Panc1 (cell line): ENCODE measurements around the gene YAP1. TPM values are rescaled to one million over a fixed set of nuclear protein-coding genes. Genes with fewer than 3 reads are reported as not detected.

Source experiments
- ATAC-seq: fragments of 200-7000 bp; cut with Tn5 transposase; 2 replicates; pipeline ENCODE4 v1.9.1; 2020; ENCODE audit warnings: mild to moderate bottlenecking, moderate library complexity
- BruUV-seq: library from RNA; stranded (reverse); fragments of 400-500 nt; replicated peaks from 2 replicates; lab custom pipeline; 2021; lab: Mats Ljungman, UMichigan
- CTCF ChIA-PET: fragments of 300-600 bp; sonication (Branson Sonifier 250); formaldehyde crosslinking; loops from one replicate; lab custom pipeline; 2022; ENCODE audit warnings: antibody characterized with exemption; lab: Charles Lee
- POLR2A ChIA-PET: fragments of 300-600 bp; sonication (Branson Sonifier 250); formaldehyde crosslinking; loops from one replicate; lab custom pipeline; 2022; ENCODE audit warnings: antibody characterized with exemption; lab: Charles Lee
- DNase-seq: peaks from one replicate; pipeline ENCODE4 v3.0.0-alpha.2; 2010; ENCODE audit warnings: low read depth, low spot score
- H3K27ac ChIP-seq: 2 replicates; pipeline ENCODE4 v1.5.1; 2011; ENCODE audit warnings: mild to moderate bottlenecking, low read length, inconsistent platforms
- H3K27me3 ChIP-seq: fragments of 200-500 bp; sonication (Bioruptor generic); 2 replicates; pipeline ENCODE4 v1.6.0; 2014; ENCODE audit warnings: low read length, inconsistent platforms; ENCODE audit not compliant: control insufficient read depth, insufficient read depth
- H3K36me3 ChIP-seq: fragments of 200-500 bp; sonication (Bioruptor generic); 2 replicates; pipeline ENCODE4 v1.5.1; 2014; ENCODE audit warnings: inconsistent platforms, mild to moderate bottlenecking, low read length, moderate library complexity; ENCODE audit not compliant: control insufficient read depth, insufficient read depth
- H3K4me1 ChIP-seq: 2 replicates; pipeline ENCODE4 v1.5.1; 2011; ENCODE audit warnings: inconsistent platforms, mild to moderate bottlenecking, low read length, moderate library complexity; ENCODE audit not compliant: control insufficient read depth, insufficient read depth
- H3K4me3 ChIP-seq, 2 experiments: 2 replicates each; pipeline ENCODE4 v1.5.1; 2011 to 2012; ENCODE audit warnings: low read depth in 2 of 2, low read length in 2 of 2, mild to moderate bottlenecking in 2 of 2, inconsistent platforms in 1 of 2, moderate library complexity in 1 of 2
- H3K9me3 ChIP-seq: fragments of 200-500 bp; sonication (Bioruptor generic); 2 replicates; pipeline ENCODE4 v1.5.1; 2014; ENCODE audit warnings: low read depth, mild to moderate bottlenecking, inconsistent platforms, low read length, moderate library complexity; ENCODE audit not compliant: control insufficient read depth, insufficient read depth
- POLR2AphosphoS5 ChIP-seq: IDR thresholded peaks from 2 replicates; pipeline ENCODE4 v1.6.1; 2012; ENCODE audit warnings: mild to moderate bottlenecking, low read depth, low read length, moderate library complexity
- SIN3A ChIP-seq: IDR thresholded peaks from 2 replicates; pipeline ENCODE4 v1.6.1; 2012; ENCODE audit warnings: low read depth, mild to moderate bottlenecking, low read length, moderate library complexity, borderline replicate concordance; ENCODE audit not compliant: insufficient read depth
- TCF7L2 ChIP-seq: IDR thresholded peaks from 2 replicates; pipeline ENCODE4 v1.6.1; 2011; ENCODE audit warnings: mild to moderate bottlenecking, low read depth, low read length, inconsistent platforms
- in situ Hi-C: cut with HindIII; loops from 2 replicates; pipeline ENCODE4 v1.10.0; 2016; ENCODE audit warnings: low sequenced_read_pairs, low pct_unique_long_range_greater_than_20kb
- intact Hi-C: fragments of 100-400 bp; cut with micrococcal nuclease; formaldehyde crosslinking; loops from one replicate; pipeline ENCODE4 v1.10.0; 2022; ENCODE audit not compliant: unreplicated experiment
- total RNA-seq: library from RNA; stranded (reverse); gene quantifications from one replicate; pipeline ENCODE4 v1.2.1, GENCODE V29; 2021; ENCODE audit not compliant: unreplicated experiment
- TF ChIP-seq, protein P1 (sequence below), 2 experiments: IDR thresholded peaks; 2 replicates each; pipeline ENCODE4 v1.6.1; 2011 to 2012; ENCODE audit warnings: low read depth in 2 of 2, control low read depth in 1 of 2, low read length in 1 of 2, mild to moderate bottlenecking in 1 of 2, moderate library complexity in 1 of 2; ENCODE audit not compliant: insufficient read depth in 1 of 2
- TF ChIP-seq, protein P2 (sequence below): fragments of 450-650 bp; IDR thresholded peaks from 2 replicates; pipeline ENCODE4 v1.5.1; 2017; ENCODE audit warnings: mild to moderate bottlenecking

YAP1 gene
- total RNA-seq, 1 experiment from 2014 or later = 158 TPM

DNA sequence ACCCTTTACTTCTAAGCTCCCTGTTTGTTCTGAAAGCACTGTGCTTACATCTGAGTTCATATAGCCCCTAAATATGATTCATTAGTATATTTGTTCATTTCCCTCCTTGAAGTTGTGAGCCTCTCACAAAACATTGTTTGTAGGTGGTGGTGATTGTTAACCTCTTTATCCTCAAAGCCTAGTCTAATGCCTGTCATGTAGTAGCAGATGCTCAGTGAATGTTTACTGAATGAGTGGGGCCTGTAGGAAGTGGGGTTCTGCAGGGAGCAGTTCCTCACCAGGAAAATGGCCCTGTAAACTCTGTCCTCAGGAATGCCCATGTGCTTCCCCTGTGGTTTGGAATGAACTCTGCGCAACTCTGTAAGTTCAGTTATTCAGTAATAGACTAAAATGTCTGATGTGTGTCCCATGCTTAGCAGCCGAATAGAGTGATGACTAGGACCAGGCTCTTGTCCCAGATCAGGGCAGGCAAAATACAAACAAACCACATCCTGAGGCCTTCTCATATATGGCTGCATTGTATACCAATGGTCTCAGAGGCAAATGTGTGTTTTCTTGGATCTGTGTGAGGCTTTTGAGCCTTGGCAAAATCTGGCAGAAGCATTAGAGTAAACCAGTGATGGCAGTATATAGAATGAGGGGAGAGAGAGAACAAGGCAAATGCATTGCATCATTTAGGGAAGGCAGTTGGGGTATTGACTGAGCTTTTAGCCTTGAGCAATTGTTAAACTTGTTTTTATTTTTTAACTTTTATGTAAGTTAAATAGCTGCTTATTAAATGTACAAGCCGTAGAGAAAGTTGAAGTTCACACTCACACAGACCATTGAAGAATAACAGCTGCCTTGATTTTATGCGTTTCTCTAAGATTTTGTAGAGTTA is 115.7 kb downstream of the YAP1 start:
- H3K4me1 ChIP-seq = peaks cover 35% of the 10 kb centered on the region
- H3K36me3 ChIP-seq = peaks cover 18% of the 10 kb centered on the region
- H3K9me3 ChIP-seq = no peaks in the 10 kb centered on the region
- no TSS peak for BruUV-seq
- peak overlapping the region; percentile 29; the same call in 1 of the 2 replicates for H3K27ac ChIP-seq
- H3K27me3 ChIP-seq = no peaks in the 10 kb centered on the region
- no peak for DNase-seq
- ATAC-seq = peak; percentile 67
- POLR2A ChIA-PET = no interaction called here
- intact Hi-C loops (no loop called here), in situ Hi-C loops (no loop called here)
- no peak for TF ChIP-seq POLR2AphosphoS5
- TF ChIP-seq, protein P1, sequence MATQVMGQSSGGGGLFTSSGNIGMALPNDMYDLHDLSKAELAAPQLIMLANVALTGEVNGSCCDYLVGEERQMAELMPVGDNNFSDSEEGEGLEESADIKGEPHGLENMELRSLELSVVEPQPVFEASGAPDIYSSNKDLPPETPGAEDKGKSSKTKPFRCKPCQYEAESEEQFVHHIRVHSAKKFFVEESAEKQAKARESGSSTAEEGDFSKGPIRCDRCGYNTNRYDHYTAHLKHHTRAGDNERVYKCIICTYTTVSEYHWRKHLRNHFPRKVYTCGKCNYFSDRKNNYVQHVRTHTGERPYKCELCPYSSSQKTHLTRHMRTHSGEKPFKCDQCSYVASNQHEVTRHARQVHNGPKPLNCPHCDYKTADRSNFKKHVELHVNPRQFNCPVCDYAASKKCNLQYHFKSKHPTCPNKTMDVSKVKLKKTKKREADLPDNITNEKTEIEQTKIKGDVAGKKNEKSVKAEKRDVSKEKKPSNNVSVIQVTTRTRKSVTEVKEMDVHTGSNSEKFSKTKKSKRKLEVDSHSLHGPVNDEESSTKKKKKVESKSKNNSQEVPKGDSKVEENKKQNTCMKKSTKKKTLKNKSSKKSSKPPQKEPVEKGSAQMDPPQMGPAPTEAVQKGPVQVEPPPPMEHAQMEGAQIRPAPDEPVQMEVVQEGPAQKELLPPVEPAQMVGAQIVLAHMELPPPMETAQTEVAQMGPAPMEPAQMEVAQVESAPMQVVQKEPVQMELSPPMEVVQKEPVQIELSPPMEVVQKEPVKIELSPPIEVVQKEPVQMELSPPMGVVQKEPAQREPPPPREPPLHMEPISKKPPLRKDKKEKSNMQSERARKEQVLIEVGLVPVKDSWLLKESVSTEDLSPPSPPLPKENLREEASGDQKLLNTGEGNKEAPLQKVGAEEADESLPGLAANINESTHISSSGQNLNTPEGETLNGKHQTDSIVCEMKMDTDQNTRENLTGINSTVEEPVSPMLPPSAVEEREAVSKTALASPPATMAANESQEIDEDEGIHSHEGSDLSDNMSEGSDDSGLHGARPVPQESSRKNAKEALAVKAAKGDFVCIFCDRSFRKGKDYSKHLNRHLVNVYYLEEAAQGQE (IDR thresholded peaks at IDR 0.05; ENCODE audit: insufficient read depth in 1 of 2, low read depth in 2 of 2, low read length in 1 of 2) = no peak
- TF ChIP-seq, protein P2, sequence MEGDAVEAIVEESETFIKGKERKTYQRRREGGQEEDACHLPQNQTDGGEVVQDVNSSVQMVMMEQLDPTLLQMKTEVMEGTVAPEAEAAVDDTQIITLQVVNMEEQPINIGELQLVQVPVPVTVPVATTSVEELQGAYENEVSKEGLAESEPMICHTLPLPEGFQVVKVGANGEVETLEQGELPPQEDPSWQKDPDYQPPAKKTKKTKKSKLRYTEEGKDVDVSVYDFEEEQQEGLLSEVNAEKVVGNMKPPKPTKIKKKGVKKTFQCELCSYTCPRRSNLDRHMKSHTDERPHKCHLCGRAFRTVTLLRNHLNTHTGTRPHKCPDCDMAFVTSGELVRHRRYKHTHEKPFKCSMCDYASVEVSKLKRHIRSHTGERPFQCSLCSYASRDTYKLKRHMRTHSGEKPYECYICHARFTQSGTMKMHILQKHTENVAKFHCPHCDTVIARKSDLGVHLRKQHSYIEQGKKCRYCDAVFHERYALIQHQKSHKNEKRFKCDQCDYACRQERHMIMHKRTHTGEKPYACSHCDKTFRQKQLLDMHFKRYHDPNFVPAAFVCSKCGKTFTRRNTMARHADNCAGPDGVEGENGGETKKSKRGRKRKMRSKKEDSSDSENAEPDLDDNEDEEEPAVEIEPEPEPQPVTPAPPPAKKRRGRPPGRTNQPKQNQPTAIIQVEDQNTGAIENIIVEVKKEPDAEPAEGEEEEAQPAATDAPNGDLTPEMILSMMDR = no peak
- TF ChIP-seq TCF7L2 = no peak
- H3K4me3 ChIP-seq = no peak overlapping the region
- CTCF ChIA-PET = no interaction called here

DNA sequence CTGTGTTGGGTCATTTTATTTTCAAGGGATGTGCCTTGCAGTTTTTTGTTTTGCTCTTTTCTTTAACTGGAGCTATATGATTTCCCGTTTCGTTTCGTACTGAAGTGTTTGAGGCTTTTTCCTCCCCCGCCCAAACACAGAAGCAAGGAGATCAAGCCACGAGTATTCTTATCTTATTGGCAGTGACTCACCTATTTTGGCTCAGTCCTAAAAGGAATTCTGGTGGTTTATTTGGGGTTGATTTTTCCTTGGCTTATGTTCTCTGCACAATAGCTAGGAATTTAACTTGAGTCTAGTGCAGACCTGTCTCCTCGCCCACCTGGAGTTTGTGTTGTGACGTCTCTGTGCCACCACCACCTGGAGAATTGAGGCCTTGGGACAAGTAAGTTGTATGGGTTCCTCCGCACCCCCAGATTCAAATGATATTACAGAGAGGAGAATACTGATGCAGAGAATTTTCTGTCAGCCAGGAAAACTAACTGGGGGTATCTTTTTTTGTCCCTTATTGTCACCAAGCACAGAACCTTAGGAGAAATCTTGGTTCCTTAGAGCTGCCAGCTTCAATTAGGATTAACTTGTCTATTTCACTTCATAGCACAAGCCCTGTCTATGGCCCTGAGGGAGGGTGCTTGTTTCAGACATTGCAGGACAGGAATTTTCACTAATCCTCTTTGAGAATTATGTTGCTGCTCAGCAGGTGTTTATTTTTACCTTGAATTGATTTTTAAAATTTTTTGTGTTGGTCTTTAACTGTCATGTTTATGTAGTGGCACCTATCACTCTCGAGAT is 116.6 kb downstream of the YAP1 start:
- intact Hi-C loops (no loop called here), in situ Hi-C loops (no loop called here)
- no peak for TF ChIP-seq TCF7L2
- TF ChIP-seq POLR2AphosphoS5 = no peak
- TF ChIP-seq SIN3A = no peak
- TF ChIP-seq, protein P2 = no peak
- TF ChIP-seq, protein P1 (IDR thresholded peaks at IDR 0.05; ENCODE audit: insufficient read depth in 1 of 2, low read depth in 2 of 2, low read length in 1 of 2) = no peak
- CTCF ChIA-PET = no interaction called here
- H3K36me3 ChIP-seq = peaks cover 18% of the 10 kb centered on the region
- no peak for ATAC-seq
- no peak for DNase-seq
- H3K9me3 ChIP-seq = no peaks in the 10 kb centered on the region
- 0 out of 2 replicates have a peak overlapping the region, but pooled peaks have one; percentile 26 for H3K27ac ChIP-seq
- H3K27me3 ChIP-seq = no peaks in the 10 kb centered on the region
- no TSS peak for BruUV-seq
- H3K4me1 ChIP-seq = peaks cover 35% of the 10 kb centered on the region
- no peak overlapping the region for H3K4me3 ChIP-seq
- POLR2A ChIA-PET = no interaction called here
